KBM-7 (cell line): Measurements from ENCODE around the gene BGN.

Source experiments
- DNase-seq: peaks from one replicate; pipeline ENCODE4 v3.0.0-alpha.2; 2015
- in situ Hi-C: fragments of 300-500 bp; cut with MboI; formaldehyde crosslinking; loops from 2 replicates; pipeline ENCODE4 v1.14.3; 2020; ENCODE audit warnings: low sequenced_read_pairs, low pct_unique_long_range_greater_than_20kb, mixed read lengths

Gene BGN

GRCh38 chrX:153458476-153458875 is 36.3 kb upstream of the BGN start:
- DNase-seq, result no peak
- in situ Hi-C loops, result no loop called here

GRCh38 chrX:153459986-153460385 is 34.8 kb upstream of the BGN start:
- in situ Hi-C loops, result no loop called here
- no peak for DNase-seq

GRCh38 chrX:153460826-153461225 is 34.0 kb upstream of the BGN start:
- DNase-seq, result peak; percentile 54
- in situ Hi-C loops, result no loop called here

- no peak for DNase-seq
- in situ Hi-C loops, result no loop called here
Observed at GRCh38 chrX:153462291-153462690, 32.5 kb upstream of the BGN start.

GRCh38 chrX:153463031-153463430 is 31.7 kb upstream of the BGN start:
- DNase-seq, result no peak
- in situ Hi-C loops, result no loop called here

- no peak for DNase-seq
- in situ Hi-C loops, result no loop called here
Observed at GRCh38 chrX:153463556-153463955, 31.2 kb upstream of the BGN start.

GRCh38 chrX:153464116-153464515 is 30.7 kb upstream of the BGN start:
- in situ Hi-C loops, result no loop called here
- no peak for DNase-seq

GRCh38 chrX:153465691-153466380 is 28.9 kb upstream of the BGN start:
- no peak for DNase-seq
- in situ Hi-C loops, result no loop called here

GRCh38 chrX:153468008-153468580 is 26.7 kb upstream of the BGN start:
- DNase-seq, result no peak
- in situ Hi-C loops, result no loop called here

- peak; percentile 73 for DNase-seq
- in situ Hi-C loops, result no loop called here
Observed at GRCh38 chrX:153469811-153470410, 24.9 kb upstream of the BGN start.

- in situ Hi-C loops, result no loop called here
Observed at GRCh38 chrX:153470411-153471363, 24.1 kb upstream of the BGN start, which contains the start of gene HAUS7. Gene HAUS7 (minus strand): TSS chrX:153470576. CDS start chrX:153470557, 19 bp downstream.

GRCh38 chrX:153471663-153472280 is 23.0 kb upstream of the BGN start:
- no peak for DNase-seq
- in situ Hi-C loops, result no loop called here

More at GRCh38 chrX:153470411-153471363, 24.1 kb upstream of the BGN start, which contains the start of gene HAUS7:
- peak; percentile 93 for DNase-seq

- in situ Hi-C loops, result no loop called here
Observed at GRCh38 chrX:153473126-153473525, 21.7 kb upstream of the BGN start.

GRCh38 chrX:153474266-153474665 is 20.5 kb upstream of the BGN start:
- in situ Hi-C loops, result no loop called here
- no peak for DNase-seq

More at GRCh38 chrX:153473126-153473525, 21.7 kb upstream of the BGN start:
- no peak for DNase-seq

GRCh38 chrX:153474718-153475117 is 20.1 kb upstream of the BGN start:
- DNase-seq, result no peak
- in situ Hi-C loops, result no loop called here

- DNase-seq, result no peak
- in situ Hi-C loops, result no loop called here
Observed at GRCh38 chrX:153475271-153475670, 19.5 kb upstream of the BGN start.

- in situ Hi-C loops, result no loop called here
Observed at GRCh38 chrX:153475751-153476281, 19.0 kb upstream of the BGN start.

GRCh38 chrX:153476666-153477363 is 18.0 kb upstream of the BGN start:
- in situ Hi-C loops, result no loop called here
- DNase-seq, result no peak

More at GRCh38 chrX:153475751-153476281, 19.0 kb upstream of the BGN start:
- DNase-seq, result no peak
